ENCODE results near the gene TOMT. TPM values are rescaled to one million over a fixed set of nuclear protein-coding genes. Genes with fewer than 3 reads are reported as not detected.
A peak's percentile ranks its signal among the peaks of the same experiment; 100 is the strongest.

The TOMT gene
- total RNA-seq, 3 donors from 2014 or later (not counting 1 experiment from before 2014, with no cell fraction given): not detected

DNA sequence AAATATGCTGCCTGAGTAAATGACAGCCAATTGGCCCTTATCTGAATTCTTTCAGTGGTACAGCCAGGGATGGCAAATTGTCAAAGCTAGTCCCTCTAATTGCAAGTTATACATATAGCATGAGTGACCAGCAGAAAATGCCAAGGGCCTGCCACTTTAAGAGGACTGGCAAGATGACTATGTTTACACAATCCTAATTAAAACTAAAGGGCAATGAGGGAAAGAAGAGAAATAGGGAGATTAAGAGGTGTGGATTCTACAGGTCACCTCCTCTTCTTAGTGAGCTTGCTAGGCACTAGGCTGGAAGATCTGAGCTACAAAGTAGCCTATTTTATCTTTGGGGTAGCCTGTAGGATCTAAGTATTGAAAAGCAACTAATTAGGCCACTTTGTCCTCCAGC, 38.9 kb upstream of the TOMT start:
- Mint-ChIP-seq H3K27me3 (ENCODE audit: low read depth in 2 of 2) (no peaks in the 10 kb centered on the region), H3K9me3 (no peaks in the 10 kb centered on the region), H3K4me3 (peak overlapping the region; percentile 57), H3K4me1 (peaks cover 59 to 63% of the 10 kb centered on the region in 2 donors), H3K27ac (peak overlapping the region; percentile 86 to 96), H3K36me3 (no peaks in the 10 kb centered on the region)
- no peaks in the 10 kb centered on the region for H3K27me3 ChIP-seq (ENCODE audit: control insufficient read depth, insufficient read depth, low read length)
- TF ChIP-seq, protein P1, sequence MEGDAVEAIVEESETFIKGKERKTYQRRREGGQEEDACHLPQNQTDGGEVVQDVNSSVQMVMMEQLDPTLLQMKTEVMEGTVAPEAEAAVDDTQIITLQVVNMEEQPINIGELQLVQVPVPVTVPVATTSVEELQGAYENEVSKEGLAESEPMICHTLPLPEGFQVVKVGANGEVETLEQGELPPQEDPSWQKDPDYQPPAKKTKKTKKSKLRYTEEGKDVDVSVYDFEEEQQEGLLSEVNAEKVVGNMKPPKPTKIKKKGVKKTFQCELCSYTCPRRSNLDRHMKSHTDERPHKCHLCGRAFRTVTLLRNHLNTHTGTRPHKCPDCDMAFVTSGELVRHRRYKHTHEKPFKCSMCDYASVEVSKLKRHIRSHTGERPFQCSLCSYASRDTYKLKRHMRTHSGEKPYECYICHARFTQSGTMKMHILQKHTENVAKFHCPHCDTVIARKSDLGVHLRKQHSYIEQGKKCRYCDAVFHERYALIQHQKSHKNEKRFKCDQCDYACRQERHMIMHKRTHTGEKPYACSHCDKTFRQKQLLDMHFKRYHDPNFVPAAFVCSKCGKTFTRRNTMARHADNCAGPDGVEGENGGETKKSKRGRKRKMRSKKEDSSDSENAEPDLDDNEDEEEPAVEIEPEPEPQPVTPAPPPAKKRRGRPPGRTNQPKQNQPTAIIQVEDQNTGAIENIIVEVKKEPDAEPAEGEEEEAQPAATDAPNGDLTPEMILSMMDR (IDR thresholded peaks at IDR 0.05): no peak
- peaks cover 4% of the 10 kb centered on the region for H3K36me3 ChIP-seq (ENCODE audit: control insufficient read depth, insufficient read depth, low read length)
- intact Hi-C loops (cut with micrococcal nuclease): no loop called here
- H3K27ac ChIP-seq (ENCODE audit: low read length): no peak overlapping the region
- no peak overlapping the region for H3K4me3 ChIP-seq (ENCODE audit: low read length)
- ATAC-seq (no peak), DNase-seq (no peak)
- H3K4me1 ChIP-seq (ENCODE audit: control insufficient read depth, insufficient read depth, low read length): peaks cover 27% of the 10 kb centered on the region
- H3K9me3 ChIP-seq (ENCODE audit: control insufficient read depth, insufficient read depth, low read length): no peaks in the 10 kb centered on the region

DNA sequence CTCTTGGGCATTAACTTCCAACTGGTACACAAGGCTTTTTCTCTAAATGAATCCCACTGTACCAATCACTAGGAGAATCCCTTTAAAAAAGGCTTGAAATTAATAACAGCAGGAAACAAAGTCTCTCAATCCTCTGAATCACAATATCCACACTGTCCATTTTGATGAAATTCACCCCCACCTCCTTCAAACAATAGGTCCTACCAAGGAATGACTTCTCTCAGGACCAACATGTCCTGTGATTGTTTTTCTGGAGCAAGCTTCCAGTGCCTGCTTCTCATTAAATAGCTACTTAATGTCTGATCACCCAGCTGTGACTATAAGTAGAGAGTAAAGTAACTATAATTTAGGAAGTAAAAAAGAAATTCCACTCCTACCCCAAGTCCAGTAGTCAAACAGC, 38.5 kb upstream of the TOMT start:
- ATAC-seq (no peak), DNase-seq (no peak)
- H3K36me3 ChIP-seq (ENCODE audit: control insufficient read depth, insufficient read depth, low read length): peaks cover 2% of the 10 kb centered on the region
- Mint-ChIP-seq H3K36me3 (no peaks in the 10 kb centered on the region), H3K27me3 (ENCODE audit: low read depth in 2 of 2) (no peaks in the 10 kb centered on the region), H3K4me3 (peak overlapping the region; percentile 57), H3K27ac (peak overlapping the region; percentile 86 to 96), H3K9me3 (no peaks in the 10 kb centered on the region), H3K4me1 (peaks cover 61 to 65% of the 10 kb centered on the region in 2 donors)
- no peaks in the 10 kb centered on the region for H3K27me3 ChIP-seq (ENCODE audit: control insufficient read depth, insufficient read depth, low read length)
- no peak overlapping the region for H3K27ac ChIP-seq (ENCODE audit: low read length)
- no peaks in the 10 kb centered on the region for H3K9me3 ChIP-seq (ENCODE audit: control insufficient read depth, insufficient read depth, low read length)
- intact Hi-C loops (cut with micrococcal nuclease): no loop called here
- peaks cover 30% of the 10 kb centered on the region for H3K4me1 ChIP-seq (ENCODE audit: control insufficient read depth, insufficient read depth, low read length)
- TF ChIP-seq, protein P1 (IDR thresholded peaks at IDR 0.05): no peak
- H3K4me3 ChIP-seq (ENCODE audit: low read length): no peak overlapping the region

- Mint-ChIP-seq H3K27me3 (ENCODE audit: low read depth in 2 of 2) (no peaks in the 10 kb centered on the region), H3K4me1 (peaks cover 65 to 69% of the 10 kb centered on the region in 2 donors), H3K9me3 (no peaks in the 10 kb centered on the region), H3K4me3 (peak overlapping the region; percentile 57), H3K27ac (peak overlapping the region; percentile 86 to 96), H3K36me3 (no peaks in the 10 kb centered on the region)
- Histone ChIP-seq H3K36me3 (ENCODE audit: control insufficient read depth, insufficient read depth, low read length) (peaks cover 2% of the 10 kb centered on the region), H3K4me1 (ENCODE audit: control insufficient read depth, insufficient read depth, low read length) (peaks cover 34% of the 10 kb centered on the region), H3K9me3 (ENCODE audit: control insufficient read depth, insufficient read depth, low read length) (no peaks in the 10 kb centered on the region), H3K27me3 (ENCODE audit: control insufficient read depth, insufficient read depth, low read length) (no peaks in the 10 kb centered on the region), H3K27ac (ENCODE audit: low read length) (peak overlapping the region; percentile 26), H3K4me3 (ENCODE audit: low read length) (no peak overlapping the region)
- intact Hi-C loops (cut with micrococcal nuclease): no loop called here
- DNase-seq (no peak), ATAC-seq (no peak)
- TF ChIP-seq, protein P1 (IDR thresholded peaks at IDR 0.05): no peak
Observed at GRCh38 chr11:72067676-72068075, 38.0 kb upstream of the TOMT start.

DNA sequence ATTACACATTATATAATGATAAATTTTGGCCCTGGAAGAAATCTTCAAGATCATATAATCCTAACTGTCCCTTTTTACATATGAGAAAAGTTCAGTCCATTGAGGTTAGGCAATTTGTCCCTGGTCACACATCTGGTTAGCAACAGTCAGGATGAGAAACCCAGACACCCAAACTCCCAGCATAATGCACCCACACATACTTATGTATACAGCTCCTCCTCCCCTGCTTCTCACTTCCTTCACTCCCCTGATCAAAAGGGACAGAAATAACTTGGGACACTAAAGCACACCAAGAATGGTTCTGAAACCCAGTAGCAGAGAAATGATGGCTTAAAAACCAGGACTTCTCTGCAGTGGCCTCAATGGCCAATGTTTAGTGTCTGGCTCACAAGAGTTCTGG, 36.5 kb upstream of the TOMT start:
- no peaks in the 10 kb centered on the region for H3K36me3 Mint-ChIP-seq
- Histone ChIP-seq H3K27me3 (ENCODE audit: control insufficient read depth, insufficient read depth, low read length) (no peaks in the 10 kb centered on the region), H3K4me3 (ENCODE audit: low read length) (peak overlapping the region; percentile 3), H3K9me3 (ENCODE audit: control insufficient read depth, insufficient read depth, low read length) (no peaks in the 10 kb centered on the region), H3K4me1 (ENCODE audit: control insufficient read depth, insufficient read depth, low read length) (peaks cover 34% of the 10 kb centered on the region), H3K36me3 (ENCODE audit: control insufficient read depth, insufficient read depth, low read length) (peaks cover 2% of the 10 kb centered on the region), H3K27ac (ENCODE audit: low read length) (peak overlapping the region; percentile 84)
- no peak for DNase-seq
- no peaks in the 10 kb centered on the region for H3K9me3 Mint-ChIP-seq
- H3K27me3 Mint-ChIP-seq (ENCODE audit: low read depth in 2 of 2): no peaks in the 10 kb centered on the region
- intact Hi-C loops (cut with micrococcal nuclease): no loop called here
- peaks cover 70 to 71% of the 10 kb centered on the region in 2 donors for H3K4me1 Mint-ChIP-seq
- peak; percentile 46 to 56 (median 53) for ATAC-seq
- H3K4me3 Mint-ChIP-seq: peak overlapping the region; percentile 89
- TF ChIP-seq, protein P1 (IDR thresholded peaks at IDR 0.05): no peak
- H3K27ac Mint-ChIP-seq: peak overlapping the region; percentile 86 to 96

Data from natural killer cell (primary cell).